HCT116 (cell line): ENCODE data around the gene SCD5. TPM values are rescaled to one million over a fixed set of nuclear protein-coding genes. Genes with fewer than 3 reads are reported as not detected.

ENCODE experiments used
- ATAC-seq: fragments of 200-7000 bp; cut with Tn5 transposase; 2 replicates; pipeline ENCODE4 v1.9.1; 2020; ENCODE audit warnings: mild to moderate bottlenecking, moderate library complexity
- BruUV-seq: library from RNA; stranded (reverse); fragments of 400-500 nt; replicated peaks from 2 replicates; lab custom pipeline; 2021; lab: Mats Ljungman, UMichigan
- CTCF ChIA-PET: fragments of 300-600 bp; sonication (Branson Sonifier 250); formaldehyde crosslinking; loops from one replicate; lab custom pipeline; 2021; ENCODE audit warnings: antibody characterized with exemption; lab: Charles Lee
- POLR2A ChIA-PET: fragments of 300-600, 350-600 bp; sonication (Branson Sonifier 250); formaldehyde crosslinking; loops from one replicate; lab custom pipeline; 2021; ENCODE audit warnings: antibody characterized with exemption; lab: Charles Lee
- RAD21 ChIA-PET, 2 experiments: fragments of 300-600 bp; sonication (Branson Sonifier 250); formaldehyde crosslinking; loops; one replicate each; lab custom pipeline; 2023; ENCODE audit warnings: low total read pairs in 2 of 2; ENCODE audit not compliant: uncharacterized antibody in 2 of 2, unreplicated experiment in 2 of 2, low non-redundant PET in 1 of 2; lab: Charles Lee
- DNase-seq: peaks from one replicate; pipeline ENCODE4 v3.0.0-alpha.2; 2010; ENCODE audit warnings: low read depth, low spot score
- H2AFZ ChIP-seq: fragments of 200-600 bp; shearing (Covaris generic), sonication (generic); 2 replicates; pipeline ENCODE4 v1.6.1; 2017; ENCODE audit warnings: low read depth, mixed run types, mixed read lengths, antibody characterized with exemption, low read length; ENCODE audit not compliant: poor library complexity, severe bottlenecking
- H3K27ac ChIP-seq: 2 replicates; pipeline ENCODE4 v1.5.1; 2012; ENCODE audit warnings: low read depth, low read length
- H3K27me3 ChIP-seq: fragments of 200-600 bp; sonication (generic); 2 replicates; pipeline ENCODE4 v1.6.1; 2016; ENCODE audit warnings: mixed run types, low read length, mixed read lengths; ENCODE audit not compliant: insufficient read depth
- H3K36me3 ChIP-seq, 2 experiments: fragments of 200-500 bp in 1 of 2; fragments of 200-600 bp in 1 of 2; sonication (Bioruptor generic) in 1 of 2; sonication (generic) in 1 of 2; 2 replicates each; pipeline versions ENCODE4 v1.5.1 to v1.6.1; 2014 to 2016; ENCODE audit warnings: low read length in 2 of 2, inconsistent platforms in 1 of 2, mixed read lengths in 1 of 2, mixed run types in 1 of 2; ENCODE audit not compliant: insufficient read depth in 2 of 2, control insufficient read depth in 1 of 2
- H3K4me1 ChIP-seq, 2 experiments: fragments of 200-600 bp in 1 of 2; sonication (generic) in 1 of 2; 2 replicates each; pipeline versions ENCODE4 v1.5.1 to v1.6.1; 2012 to 2017; ENCODE audit warnings: low read length in 2 of 2, inconsistent platforms in 1 of 2, mild to moderate bottlenecking in 1 of 2, mixed read lengths in 1 of 2, mixed run types in 1 of 2, moderate library complexity in 1 of 2; ENCODE audit not compliant: insufficient read depth in 2 of 2, control insufficient read depth in 1 of 2
- H3K4me2 ChIP-seq: fragments of 200-600 bp; sonication (generic); 2 replicates; pipeline ENCODE4 v1.6.1; 2017; ENCODE audit warnings: mixed run types, low read length, mixed read lengths
- H3K4me3 ChIP-seq, 2 experiments: fragments of 200-600 bp in 1 of 2; sonication (generic) in 1 of 2; replicated peaks in 1 of 2; 2 replicates each; pipeline ENCODE4 v1.5.1; 2011 to 2016; ENCODE audit warnings: low read length in 2 of 2, control low read depth in 1 of 2, low read depth in 1 of 2, mild to moderate bottlenecking in 1 of 2, mixed read lengths in 1 of 2, mixed run types in 1 of 2
- H3K79me2 ChIP-seq: fragments of 200-600 bp; sonication (generic); 2 replicates; pipeline ENCODE4 v1.6.1; 2017; ENCODE audit warnings: mild to moderate bottlenecking, mixed run types, low read length, moderate library complexity, mixed read lengths; ENCODE audit not compliant: insufficient read depth
- H3K9ac ChIP-seq: fragments of 200-600 bp; sonication (generic); 2 replicates; pipeline ENCODE4 v1.6.1; 2016; ENCODE audit warnings: low read length, mixed read lengths
- H3K9me2 ChIP-seq: fragments of 200-600 bp; sonication (generic), shearing (Covaris generic); 2 replicates; pipeline ENCODE4 v1.6.1; 2017; ENCODE audit warnings: mixed run types, mild to moderate bottlenecking, moderate library complexity; ENCODE audit not compliant: insufficient read depth
- H3K9me3 ChIP-seq, 2 experiments: fragments of 200-500 bp in 1 of 2; fragments of 200-600 bp in 1 of 2; sonication (Bioruptor generic) in 1 of 2; sonication (generic) in 1 of 2; 2 replicates each; pipeline ENCODE4 v1.6.1; 2014 to 2017; ENCODE audit warnings: low read length in 2 of 2, mixed read lengths in 2 of 2, inconsistent platforms in 1 of 2, low read depth in 1 of 2, mild to moderate bottlenecking in 1 of 2, mixed run types in 1 of 2, moderate library complexity in 1 of 2; ENCODE audit not compliant: control insufficient read depth in 1 of 2, insufficient read depth in 1 of 2
- H4K20me1 ChIP-seq: fragments of 200-600 bp; sonication (generic), shearing (Covaris generic); 2 replicates; pipeline ENCODE4 v1.6.1; 2017; ENCODE audit warnings: mixed run types, mild to moderate bottlenecking, moderate library complexity; ENCODE audit not compliant: insufficient read depth
- EGR1 ChIP-seq: IDR thresholded peaks from 2 replicates; pipeline ENCODE4 v1.6.1; 2012; ENCODE audit warnings: low read depth
- RAD21 ChIP-seq: IDR thresholded peaks from 2 replicates; pipeline ENCODE4 v1.6.1; 2012; ENCODE audit warnings: low read depth, mild to moderate bottlenecking
- SP1 ChIP-seq: IDR thresholded peaks from 2 replicates; pipeline ENCODE4 v1.6.1; 2012; ENCODE audit warnings: low read depth
- ZNF274 ChIP-seq: fragments of 200-500 bp; sonication (Bioruptor generic); IDR thresholded peaks from 2 replicates; pipeline ENCODE4 v1.6.1; 2014; ENCODE audit warnings: mild to moderate bottlenecking, low read depth, low read length, inconsistent platforms
- intact Hi-C: fragments of 100-400 bp; cut with micrococcal nuclease; formaldehyde crosslinking; loops from 2 replicates; pipeline ENCODE4 v1.10.0; 2022
- total RNA-seq: library from RNA; stranded (reverse); gene quantifications from one replicate; pipeline ENCODE4 v1.2.1, GENCODE V29; 2021; ENCODE audit not compliant: unreplicated experiment
- TF ChIP-seq, protein P1 (sequence below): IDR thresholded peaks from 2 replicates; pipeline ENCODE4 v1.6.1; 2012; ENCODE audit warnings: low read depth

Gene SCD5
- total RNA-seq, 1 experiment from 2014 or later = 21.7 TPM

DNA sequence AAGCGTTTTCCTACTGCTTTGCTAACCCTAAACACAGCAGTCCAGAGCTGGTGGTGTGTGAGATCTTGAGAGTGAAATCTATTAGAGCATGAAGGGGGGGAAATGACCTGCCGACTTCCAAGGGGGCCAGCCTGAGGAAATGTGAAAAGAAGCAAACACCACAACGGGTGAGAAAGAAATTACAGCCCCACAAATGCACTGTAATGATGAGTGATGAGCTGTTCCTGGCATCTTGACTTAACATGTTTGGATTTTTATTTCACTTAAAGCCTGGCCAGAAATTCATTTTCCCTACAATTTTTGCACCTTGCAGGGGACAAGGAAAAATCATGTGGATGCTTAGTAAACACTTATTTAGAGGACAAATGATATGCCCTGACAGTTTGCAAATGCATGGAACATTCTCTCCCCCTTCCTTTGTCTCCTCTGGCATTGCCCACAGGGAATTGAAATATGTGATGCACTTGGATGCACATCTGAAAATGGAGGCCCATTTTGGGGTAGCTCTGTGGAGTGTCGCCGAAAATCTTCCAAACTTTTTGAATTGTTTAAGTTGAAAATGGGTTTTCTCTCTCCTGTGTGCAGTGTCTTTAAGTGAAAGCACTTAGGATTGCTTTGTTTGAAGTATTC lies 152.5 kb downstream of the SCD5 start:
- ChIA-PET CTCF (no interaction called here), POLR2A (no interaction called here), RAD21 (interaction anchor here in 1 of 2 experiments (0.6 kb wide), 1 partner anchor 180 kb away, joined by 3 read pairs; no protein-coding TSS in a partner anchor)
- no TSS peak for BruUV-seq
- peaks cover 0 to 4% of the 10 kb centered on the region in 2 experiments; a peak in 1 of 4 replicates for H3K36me3 ChIP-seq
- H3K9me3 ChIP-seq = no peaks in the 10 kb centered on the region
- no peak overlapping the region for H3K4me2 ChIP-seq
- H4K20me1 ChIP-seq = no peaks in the 10 kb centered on the region
- H3K4me1 ChIP-seq = peaks cover 3 to 9% of the 10 kb centered on the region in 2 experiments; a peak in 3 of 4 replicates
- TF ChIP-seq RAD21 = no peak
- no peak for TF ChIP-seq EGR1
- no peaks in the 10 kb centered on the region for H3K9me2 ChIP-seq
- DNase-seq (no peak), ATAC-seq (no peak)
- H3K4me3 ChIP-seq = no peak overlapping the region
- H3K9ac ChIP-seq = no peak overlapping the region
- no peaks in the 10 kb centered on the region for H3K27me3 ChIP-seq
- no peak overlapping the region for H2AFZ ChIP-seq
- no peaks in the 10 kb centered on the region for H3K79me2 ChIP-seq
- no peak overlapping the region for H3K27ac ChIP-seq
- intact Hi-C loops = no loop called here

- no peak overlapping the region for H3K9ac ChIP-seq
- H3K27me3 ChIP-seq = no peaks in the 10 kb centered on the region
- POLR2A ChIA-PET = no interaction called here
- no peak overlapping the region for H2AFZ ChIP-seq
- H3K79me2 ChIP-seq = no peaks in the 10 kb centered on the region
- no peaks in the 10 kb centered on the region for H3K9me2 ChIP-seq
- no peaks in the 10 kb centered on the region for H4K20me1 ChIP-seq
- H3K4me1 ChIP-seq = peaks cover 3 to 9% of the 10 kb centered on the region in 2 experiments; a peak in 3 of 4 replicates
- H3K4me3 ChIP-seq = no peak overlapping the region
- intact Hi-C loops = no loop called here
- CTCF ChIA-PET = no interaction called here
- DNase-seq (no peak), ATAC-seq (no peak)
- no peak overlapping the region for H3K4me2 ChIP-seq
- H3K9me3 ChIP-seq = no peaks in the 10 kb centered on the region
- BruUV-seq = no TSS peak
- TF ChIP-seq SP1 (no peak), ZNF274 (no peak), EGR1 (no peak), RAD21 (no peak)
- TF ChIP-seq, protein P1, sequence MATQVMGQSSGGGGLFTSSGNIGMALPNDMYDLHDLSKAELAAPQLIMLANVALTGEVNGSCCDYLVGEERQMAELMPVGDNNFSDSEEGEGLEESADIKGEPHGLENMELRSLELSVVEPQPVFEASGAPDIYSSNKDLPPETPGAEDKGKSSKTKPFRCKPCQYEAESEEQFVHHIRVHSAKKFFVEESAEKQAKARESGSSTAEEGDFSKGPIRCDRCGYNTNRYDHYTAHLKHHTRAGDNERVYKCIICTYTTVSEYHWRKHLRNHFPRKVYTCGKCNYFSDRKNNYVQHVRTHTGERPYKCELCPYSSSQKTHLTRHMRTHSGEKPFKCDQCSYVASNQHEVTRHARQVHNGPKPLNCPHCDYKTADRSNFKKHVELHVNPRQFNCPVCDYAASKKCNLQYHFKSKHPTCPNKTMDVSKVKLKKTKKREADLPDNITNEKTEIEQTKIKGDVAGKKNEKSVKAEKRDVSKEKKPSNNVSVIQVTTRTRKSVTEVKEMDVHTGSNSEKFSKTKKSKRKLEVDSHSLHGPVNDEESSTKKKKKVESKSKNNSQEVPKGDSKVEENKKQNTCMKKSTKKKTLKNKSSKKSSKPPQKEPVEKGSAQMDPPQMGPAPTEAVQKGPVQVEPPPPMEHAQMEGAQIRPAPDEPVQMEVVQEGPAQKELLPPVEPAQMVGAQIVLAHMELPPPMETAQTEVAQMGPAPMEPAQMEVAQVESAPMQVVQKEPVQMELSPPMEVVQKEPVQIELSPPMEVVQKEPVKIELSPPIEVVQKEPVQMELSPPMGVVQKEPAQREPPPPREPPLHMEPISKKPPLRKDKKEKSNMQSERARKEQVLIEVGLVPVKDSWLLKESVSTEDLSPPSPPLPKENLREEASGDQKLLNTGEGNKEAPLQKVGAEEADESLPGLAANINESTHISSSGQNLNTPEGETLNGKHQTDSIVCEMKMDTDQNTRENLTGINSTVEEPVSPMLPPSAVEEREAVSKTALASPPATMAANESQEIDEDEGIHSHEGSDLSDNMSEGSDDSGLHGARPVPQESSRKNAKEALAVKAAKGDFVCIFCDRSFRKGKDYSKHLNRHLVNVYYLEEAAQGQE = no peak
- no peak overlapping the region for H3K27ac ChIP-seq
- H3K36me3 ChIP-seq = peaks cover 0 to 4% of the 10 kb centered on the region in 2 experiments; a peak in 1 of 4 replicates
- RAD21 ChIA-PET = no interaction called here
These were observed 153.9 kb downstream of the SCD5 start for GRCh38 chr4:82644734-82645126.
